Small intestine (tissue), 7 donors: Measurements from ENCODE around the gene CLNS1A. TPM values are rescaled to one million over a fixed set of nuclear protein-coding genes. Genes with fewer than 3 reads are reported as not detected.

Experiments
- DNase-seq, 2 donors: peaks; one replicate each; pipeline versions ENCODE4 v3.0.0 to v3.0.0-alpha.2; 2013
- FAIRE-seq: peaks from 2 replicates; lab custom pipeline; 2012; peaks lifted over from hg19 to GRCh38; lab: Jason Lieb, UNC
- H3K27ac ChIP-seq, 3 donors: one replicate each; pipeline ENCODE4 v1.5.1; 2013; ENCODE audit warnings: low read length in 2 of 3, mild to moderate bottlenecking in 2 of 3, control low read depth in 1 of 3, inconsistent platforms in 1 of 3, low read depth in 1 of 3, moderate library complexity in 1 of 3
- H3K27me3 ChIP-seq, 3 donors: one replicate each; pipeline ENCODE4 v1.6.1; 2013; ENCODE audit warnings: low read length in 3 of 3, inconsistent platforms in 1 of 3; ENCODE audit not compliant: control insufficient read depth in 3 of 3, insufficient read depth in 3 of 3
- H3K36me3 ChIP-seq, 3 donors: one replicate each; pipeline ENCODE4 v1.6.1; 2013; ENCODE audit warnings: low read length in 3 of 3, inconsistent platforms in 1 of 3, low read depth in 1 of 3, mild to moderate bottlenecking in 1 of 3, moderate library complexity in 1 of 3; ENCODE audit not compliant: control insufficient read depth in 3 of 3, insufficient read depth in 2 of 3
- H3K4me1 ChIP-seq, 3 donors: one replicate each; pipeline ENCODE4 v1.6.1; 2013; ENCODE audit warnings: low read length in 2 of 3, inconsistent platforms in 1 of 3, low read depth in 1 of 3, mild to moderate bottlenecking in 1 of 3, moderate library complexity in 1 of 3; ENCODE audit not compliant: control insufficient read depth in 3 of 3, insufficient read depth in 2 of 3
- H3K4me3 ChIP-seq, 3 donors: one replicate each; pipeline ENCODE4 v1.5.1; 2013; ENCODE audit warnings: low read length in 3 of 3, control low read depth in 1 of 3, inconsistent platforms in 1 of 3, low read depth in 1 of 3, mild to moderate bottlenecking in 1 of 3, moderate library complexity in 1 of 3
- H3K9me3 ChIP-seq, 2 donors: one replicate each; pipeline ENCODE4 v1.6.1; 2013; ENCODE audit warnings: low read depth in 1 of 2, low read length in 1 of 2; ENCODE audit not compliant: control insufficient read depth in 2 of 2, insufficient read depth in 1 of 2
- WGBS, 3 donors: extraction: QIAGEN DNeasy Blood & Tissue Kit; methylation state at CpG; one replicate each; pipeline ENCODE4 v1.1.7; 2013; 5-methylcytosine and 5-hydroxymethylcytosine counted together
- polyA plus RNA-seq, 4 donors: library from polyadenylated mRNA; stranded (reverse) in 3 of 4; unstranded in 1 of 4; fragments of 200-250 nt in 3 of 4; fragments of 120-200 nt in 1 of 4; gene quantifications; one replicate each; pipeline versions ENCODE4 v1.2.1 to v1.2.3, GENCODE V29; 2013
- donor health status: healthy with polysubstance abuse.
- donor health status: control.
- donor health status: control.
- donor health status: Bipolar disorder and iron deficiency.
- donor health status: healthy.

CLNS1A gene
- polyA plus RNA-seq, 4 donors: 64.6 to 188 (median 90.9) TPM

GRCh38 chr11:77609234-77609633, 28.4 kb downstream of the CLNS1A start:
- peaks cover 4 to 42% (median 17%) of the 10 kb centered on the region in 3 donors for H3K36me3 ChIP-seq
- H3K4me1 ChIP-seq: no peaks in the 10 kb centered on the region
- no peak overlapping the region for H3K27ac ChIP-seq
- no peaks in the 10 kb centered on the region for H3K9me3 ChIP-seq
- WGBS, 3 donors: 49 to 74% (median 61%) methylated on average over 1 of the region's 1 CpG
- no peak overlapping the region for H3K4me3 ChIP-seq
- FAIRE-seq (no peak), DNase-seq (no peak)
- H3K27me3 ChIP-seq: no peaks in the 10 kb centered on the region

DNA sequence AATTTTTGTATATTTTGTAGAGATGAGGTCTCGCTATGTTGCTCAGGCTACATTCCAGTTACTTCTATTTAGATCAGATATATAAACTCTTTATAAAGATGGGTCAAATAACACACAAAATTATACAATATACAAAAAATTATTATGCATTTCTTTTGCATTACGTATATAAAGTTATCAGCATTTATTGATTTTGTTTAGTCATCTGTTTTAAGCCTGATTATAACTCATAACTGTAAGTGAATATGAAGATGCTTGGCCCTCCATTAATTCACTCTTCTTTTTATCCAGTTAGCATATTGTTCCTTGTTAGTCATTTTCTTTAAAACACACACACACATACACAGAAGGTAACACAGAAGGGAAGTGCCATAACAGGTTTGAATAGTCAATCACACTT, 33.3 kb downstream of the CLNS1A start:
- peaks cover 2 to 44% (median 9%) of the 10 kb centered on the region in 3 donors for H3K36me3 ChIP-seq
- no peaks in the 10 kb centered on the region for H3K9me3 ChIP-seq
- no peak overlapping the region for H3K4me3 ChIP-seq
- WGBS, 3 donors: 81 to 94% (median 81%) methylated on average over 2 of the region's 2 CpGs
- DNase-seq (no peak), FAIRE-seq (no peak)
- no peak overlapping the region for H3K27ac ChIP-seq
- H3K4me1 ChIP-seq: peaks cover 0 to 21% (median 3%) of the 10 kb centered on the region in 3 donors
- no peaks in the 10 kb centered on the region for H3K27me3 ChIP-seq

GRCh38 chr11:77602381-77603088, 35.1 kb downstream of the CLNS1A start:
- peak; percentile 79 to 94 for DNase-seq
- H3K4me1 ChIP-seq: peaks cover 0 to 21% (median 3%) of the 10 kb centered on the region in 3 donors
- H3K4me3 ChIP-seq: no peak overlapping the region
- no peak for FAIRE-seq
- H3K9me3 ChIP-seq: no peaks in the 10 kb centered on the region
- 64 to 83% (median 75%) methylated on average over 3 of the region's 3 CpGs for WGBS, 3 donors
- peaks cover 0 to 40% (median 9%) of the 10 kb centered on the region in 3 donors for H3K36me3 ChIP-seq
- peak overlapping the region; percentile 40 to 88 (median 64) for H3K27ac ChIP-seq
- H3K27me3 ChIP-seq: no peaks in the 10 kb centered on the region

GRCh38 chr11:77598195-77598594, 39.4 kb downstream of the CLNS1A start:
- Histone ChIP-seq H3K27me3 (no peaks in the 10 kb centered on the region), H3K27ac (no peak overlapping the region), H3K4me1 (peaks cover 3 to 21% (median 3%) of the 10 kb centered on the region in 3 donors), H3K36me3 (peaks cover 0 to 22% (median 2%) of the 10 kb centered on the region in 3 donors), H3K4me3 (no peak overlapping the region), H3K9me3 (no peaks in the 10 kb centered on the region)
- WGBS, 3 donors: 94 to 96% (median 96%) methylated on average over 2 of the region's 2 CpGs
- no peak for DNase-seq
- no peak for FAIRE-seq

- DNase-seq: no peak
- Histone ChIP-seq H3K27ac (no peak overlapping the region), H3K9me3 (no peaks in the 10 kb centered on the region), H3K4me1 (peaks cover 0 to 9% (median 3%) of the 10 kb centered on the region in 3 donors), H3K36me3 (peaks cover 0 to 22% (median 0%) of the 10 kb centered on the region in 3 donors), H3K4me3 (no peak overlapping the region), H3K27me3 (no peaks in the 10 kb centered on the region)
- WGBS, 3 donors: 94% methylated on average over 2 of the region's 2 CpGs
- no peak for FAIRE-seq
Measured at GRCh38 chr11:77596626-77597025, 41.0 kb downstream of the CLNS1A start.

DNA sequence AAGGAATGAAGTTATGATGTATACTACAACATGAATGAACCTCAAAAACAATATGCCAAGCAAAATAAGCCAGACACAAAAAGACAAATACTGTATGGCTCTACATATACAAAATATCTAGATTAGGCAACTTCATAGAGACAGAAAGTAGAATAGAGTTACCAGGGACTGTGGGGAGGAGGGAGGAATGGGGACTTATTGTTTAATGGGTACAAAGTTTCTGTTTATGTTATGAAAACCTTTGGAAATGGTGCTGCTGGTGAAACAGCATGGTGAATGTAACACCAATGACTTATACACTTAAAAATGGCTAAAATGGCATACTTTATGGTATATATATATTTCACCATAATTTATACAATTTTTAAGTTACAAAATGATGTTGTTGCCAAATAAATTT, 43.7 kb downstream of the CLNS1A start:
- Histone ChIP-seq H3K4me3 (peak overlapping the region in 1 of 3 donors; percentile 55), H3K27ac (peak overlapping the region in 1 of 3 donors; percentile 46), H3K9me3 (no peaks in the 10 kb centered on the region), H3K4me1 (peaks cover 0 to 5% (median 3%) of the 10 kb centered on the region in 3 donors), H3K27me3 (no peaks in the 10 kb centered on the region), H3K36me3 (peaks cover 0 to 7% (median 0%) of the 10 kb centered on the region in 3 donors)
- peak; percentile 48 to 59 for DNase-seq
- FAIRE-seq: no peak

GRCh38 chr11:77592727-77593126, 44.9 kb downstream of the CLNS1A start:
- Histone ChIP-seq H3K4me3 (peak overlapping the region in 2 of 3 donors; percentile 27 to 55), H3K27me3 (no peaks in the 10 kb centered on the region), H3K36me3 (peaks cover 0 to 7% (median 0%) of the 10 kb centered on the region in 3 donors), H3K4me1 (peaks cover 0 to 9% (median 3%) of the 10 kb centered on the region in 3 donors), H3K9me3 (no peaks in the 10 kb centered on the region), H3K27ac (peak overlapping the region in 2 of 3 donors; percentile 34 to 36)
- WGBS, 3 donors: 13 to 57% (median 31%) methylated on average over 2 of the region's 2 CpGs
- FAIRE-seq: no peak
- DNase-seq: peak in 1 of 2 donors; percentile 41

- H3K27ac ChIP-seq: peak overlapping the region; percentile 76 to 97 (median 90)
- peak; percentile 76 to 79 for DNase-seq
- no peaks in the 10 kb centered on the region for H3K36me3 ChIP-seq
- H3K4me1 ChIP-seq: peaks cover 3 to 9% (median 3%) of the 10 kb centered on the region in 3 donors
- H3K4me3 ChIP-seq: peak overlapping the region; percentile 54 to 97 (median 70)
- H3K9me3 ChIP-seq: no peaks in the 10 kb centered on the region
- 2 to 9% (median 6%) methylated on average over 31 of the region's 31 CpGs for WGBS, 3 donors
- H3K27me3 ChIP-seq: no peaks in the 10 kb centered on the region
- FAIRE-seq: no peak
Measured at GRCh38 chr11:77590194-77590782, 47.3 kb downstream of the CLNS1A start.
